GM21381 (cell line): ENCODE measurements around the gene NDUFB8.
"Not testable (repeated sequence)": the region's sequence is repeated elsewhere in the genome, so short reads cannot be mapped to it uniquely, and the experiment has no call there.

Experiments used
- ATAC-seq: cut with Tn5 transposase; IDR thresholded peaks from one replicate; pipeline ENCODE4 v1.9.1; 2021; ENCODE audit warnings: mild to moderate bottlenecking, moderate library complexity; ENCODE audit not compliant: unreplicated experiment

NDUFB8 gene

DNA sequence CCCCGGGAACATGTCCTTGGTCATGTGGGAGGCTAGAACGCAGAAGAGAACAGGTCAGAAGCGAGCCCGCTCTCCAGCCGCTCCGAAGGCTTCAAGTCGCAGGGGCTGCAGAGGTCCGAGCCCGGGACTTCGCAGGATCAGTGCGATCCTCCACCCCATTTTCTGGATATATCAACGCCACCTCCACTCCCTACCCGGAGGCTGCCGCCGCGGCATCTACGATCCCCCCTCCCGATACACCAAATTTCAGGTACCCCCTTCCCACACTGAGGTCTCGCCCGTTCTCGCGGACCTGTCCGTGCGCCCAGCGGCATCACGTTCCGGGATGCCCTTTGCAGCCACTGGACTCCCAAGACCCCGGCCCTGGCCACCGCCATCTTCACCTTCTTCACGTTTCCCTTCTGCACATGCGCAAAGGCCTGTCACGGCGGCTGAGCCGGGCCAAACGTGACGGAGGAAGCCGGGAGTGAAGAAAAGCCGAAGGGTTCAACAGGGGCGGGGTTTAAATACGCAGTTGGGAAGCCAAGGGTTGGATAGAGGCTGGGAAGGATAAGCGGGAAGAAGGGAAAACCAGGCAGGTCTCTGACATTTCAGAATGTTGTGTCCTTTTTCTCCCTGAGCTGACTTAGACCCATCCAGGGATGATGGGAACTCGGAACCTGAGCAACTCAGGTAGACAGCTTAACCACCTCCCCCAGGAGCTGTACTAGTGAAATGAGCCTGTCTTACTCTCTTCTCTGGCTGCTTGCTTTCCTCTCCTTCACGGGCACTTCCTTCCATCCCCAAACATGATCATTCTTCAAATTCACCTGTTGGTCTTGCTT lies at the start of gene NDUFB8:
NDUFB8 (minus strand) TSS at position 397 of the 824 bp plus-strand sequence; CDS start at position 377, 20 bp downstream.
- ATAC-seq, result peak; percentile 59

DNA sequence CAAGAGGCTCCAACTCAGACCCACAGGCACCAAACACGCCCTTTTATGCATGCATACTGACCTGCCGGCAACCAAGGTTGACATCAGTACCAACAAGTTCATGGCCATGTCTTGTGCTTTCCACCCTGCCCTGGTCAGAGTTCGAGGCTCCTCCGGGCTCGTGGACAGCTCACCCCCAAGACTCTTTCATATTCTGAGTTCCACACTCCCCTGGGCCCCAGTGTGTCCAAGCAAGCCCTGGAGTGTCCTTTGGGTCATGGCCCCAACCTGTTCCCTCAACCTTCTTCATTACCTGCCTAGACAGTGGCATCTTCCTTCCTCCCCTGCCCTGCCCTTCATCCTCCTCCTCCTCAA lies 46.6 kb upstream of the NDUFB8 start:
- ATAC-seq, result no peak

DNA sequence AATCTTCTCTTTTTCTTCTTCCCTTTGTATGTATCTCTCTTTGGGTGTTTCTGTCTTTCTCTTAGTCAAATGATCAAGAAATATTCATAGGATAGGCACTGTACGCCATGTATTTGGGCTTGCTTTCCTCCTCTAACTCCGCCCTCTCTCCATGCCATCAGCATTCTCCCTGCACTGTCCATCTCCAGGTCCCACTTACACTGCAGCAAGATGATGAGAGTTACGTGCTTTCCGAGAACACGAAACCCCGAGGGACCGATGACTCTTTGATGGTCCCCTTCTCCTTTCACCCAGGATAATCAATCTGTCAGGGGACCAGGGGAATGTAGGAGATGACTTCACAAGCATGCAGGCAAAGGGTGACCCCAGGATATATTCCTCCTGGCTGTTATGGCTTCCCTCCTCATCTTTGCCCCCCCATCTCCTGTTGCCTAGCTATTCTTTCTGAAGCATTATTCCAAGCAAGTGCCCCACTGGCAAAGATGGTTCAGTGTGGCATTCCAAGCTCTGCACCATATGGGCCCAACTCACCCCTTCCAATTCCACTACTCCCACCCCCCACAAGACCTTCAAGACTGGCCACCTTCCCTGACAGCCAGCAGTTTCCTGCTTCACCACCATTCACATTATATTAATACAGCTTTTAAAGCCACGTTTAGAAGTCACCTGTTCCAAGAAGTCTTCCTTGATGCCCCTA lies 46.1 kb upstream of the NDUFB8 start:
- ATAC-seq, result no peak

DNA sequence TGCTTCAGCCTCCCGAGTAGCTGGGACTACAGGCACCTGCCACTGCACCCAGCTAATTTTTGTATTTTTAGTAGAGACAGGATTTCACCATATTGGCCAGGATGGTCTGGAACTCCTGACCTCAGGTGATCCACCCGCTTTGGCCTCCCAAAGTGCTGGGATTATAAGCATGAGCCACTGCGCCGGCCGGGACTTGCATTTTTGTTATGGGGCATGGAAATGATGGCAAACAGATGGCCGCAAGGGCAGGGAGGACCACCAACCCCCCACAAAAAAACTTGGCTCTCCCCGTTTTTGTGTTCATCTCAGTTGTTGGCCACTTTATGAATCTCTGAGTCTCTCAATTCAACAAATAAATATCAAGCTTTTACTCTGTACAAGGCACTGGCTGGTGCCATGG lies 45.5 kb upstream of the NDUFB8 start:
- not testable (repeated sequence) for ATAC-seq

DNA sequence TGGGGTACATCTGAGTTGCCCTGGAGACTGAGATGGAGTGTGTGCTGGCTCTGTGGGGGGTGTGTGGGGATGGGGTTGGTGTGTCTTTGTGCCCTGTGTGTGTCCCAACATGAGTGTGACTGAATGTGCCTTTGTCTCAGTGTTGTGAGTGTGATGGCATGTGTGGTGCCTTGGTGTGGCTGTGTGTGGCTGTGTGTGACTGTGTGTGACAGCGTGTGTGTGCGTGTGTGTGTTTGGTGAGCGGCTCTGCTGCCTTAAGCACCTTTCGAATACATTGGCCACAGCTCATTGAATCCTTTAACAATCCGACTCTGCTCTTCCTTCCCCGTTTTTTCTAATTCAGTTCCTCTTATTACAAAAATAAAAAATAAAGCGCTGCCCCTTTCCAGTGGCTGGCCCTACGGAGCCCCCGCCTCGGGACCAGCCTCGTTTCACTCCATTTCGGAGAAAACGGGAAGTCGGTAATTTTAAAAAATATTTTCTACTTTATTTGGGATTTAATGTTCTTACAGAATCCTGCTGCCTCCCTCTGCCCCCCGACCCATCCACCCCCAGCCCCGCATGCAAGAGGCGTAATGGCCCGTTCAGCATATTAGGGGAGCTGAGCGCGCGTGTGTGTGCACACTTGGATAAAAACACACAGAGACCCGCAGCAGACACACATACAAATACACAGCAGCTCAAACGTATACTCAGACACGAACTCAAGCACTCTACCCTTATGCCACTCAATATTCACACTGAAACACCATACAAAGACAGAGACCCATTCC lies 41.6 kb upstream of the NDUFB8 start:
- ATAC-seq, result no peak

DNA sequence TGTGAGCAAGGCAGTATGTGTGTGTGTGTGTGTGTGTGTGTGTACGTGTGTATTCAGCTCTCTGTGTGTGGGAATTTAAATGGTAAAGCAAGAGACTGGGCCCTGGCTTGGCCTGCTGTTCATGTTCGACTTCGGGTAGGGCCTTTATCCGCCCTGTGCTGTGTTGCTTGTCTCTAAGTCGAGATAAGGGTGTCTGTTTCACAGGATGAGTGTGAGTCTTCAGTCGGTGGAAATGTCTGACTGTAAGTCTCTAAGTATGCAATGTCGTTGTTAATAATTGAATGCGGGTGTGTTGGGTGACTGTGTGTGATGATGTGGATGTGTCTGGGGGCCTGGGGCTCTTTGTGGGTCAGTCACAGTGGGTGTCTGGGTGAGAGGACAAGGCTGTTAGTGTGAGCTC lies 40.8 kb upstream of the NDUFB8 start:
- no peak for ATAC-seq

DNA sequence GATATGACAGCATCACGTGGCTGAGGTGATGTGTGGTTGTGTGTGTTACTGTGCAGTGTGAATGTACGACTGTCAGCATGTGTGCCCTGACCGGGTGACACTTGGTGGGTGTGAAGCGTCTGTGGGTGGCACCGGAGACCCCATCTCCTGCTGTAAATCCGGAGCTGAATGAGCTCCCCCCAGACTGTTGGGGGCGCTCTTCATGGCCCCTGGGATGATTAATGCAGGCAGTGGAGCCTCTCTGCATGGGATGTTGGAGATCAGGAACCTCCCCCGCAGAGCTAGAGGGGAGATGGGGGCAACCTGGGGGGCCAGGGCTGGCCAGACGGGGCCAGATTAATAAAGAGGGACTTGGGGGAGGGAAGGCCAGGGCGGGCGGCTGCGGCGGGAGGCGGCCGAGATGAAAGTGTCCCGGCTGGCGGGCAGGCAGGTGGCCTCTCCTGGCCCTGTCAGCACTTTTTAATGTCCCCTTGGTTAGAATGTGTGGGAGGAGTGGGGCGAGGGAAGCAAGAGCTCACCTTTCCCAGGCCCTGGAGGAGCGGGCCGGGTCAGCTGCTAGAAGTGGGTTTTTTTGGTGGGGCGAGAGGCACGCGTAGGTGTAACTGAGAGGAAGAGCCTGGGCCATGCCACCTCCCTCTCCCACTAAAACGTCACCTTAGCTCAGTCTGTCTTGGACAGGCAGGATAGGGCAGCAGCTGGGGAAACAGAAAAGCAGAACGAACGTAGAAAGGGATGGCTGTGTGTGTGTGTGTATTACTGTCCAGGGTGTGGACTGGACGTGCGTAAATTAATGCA lies 40.2 kb upstream of the NDUFB8 start:
- no peak for ATAC-seq

DNA sequence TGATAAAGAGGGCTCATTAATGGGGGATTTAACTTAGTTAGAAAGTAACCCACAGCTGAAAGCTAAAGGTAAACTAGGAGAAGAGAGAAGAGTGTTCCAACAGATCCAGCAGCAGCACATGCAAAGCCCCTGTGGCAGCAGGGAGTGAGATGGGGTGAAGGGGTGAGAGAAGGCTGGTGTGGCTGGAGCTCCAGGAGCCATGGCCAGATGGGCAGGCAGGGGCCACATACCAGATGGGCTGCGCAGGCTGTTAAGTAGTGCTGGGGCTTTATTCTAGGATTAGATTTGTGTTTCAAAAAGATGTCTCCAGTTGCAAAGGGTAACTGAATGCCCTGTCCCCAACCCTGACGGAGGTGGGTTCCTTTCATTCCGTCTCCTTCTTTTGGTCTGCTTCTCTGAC lies 39.2 kb upstream of the NDUFB8 start:
- no peak for ATAC-seq

DNA sequence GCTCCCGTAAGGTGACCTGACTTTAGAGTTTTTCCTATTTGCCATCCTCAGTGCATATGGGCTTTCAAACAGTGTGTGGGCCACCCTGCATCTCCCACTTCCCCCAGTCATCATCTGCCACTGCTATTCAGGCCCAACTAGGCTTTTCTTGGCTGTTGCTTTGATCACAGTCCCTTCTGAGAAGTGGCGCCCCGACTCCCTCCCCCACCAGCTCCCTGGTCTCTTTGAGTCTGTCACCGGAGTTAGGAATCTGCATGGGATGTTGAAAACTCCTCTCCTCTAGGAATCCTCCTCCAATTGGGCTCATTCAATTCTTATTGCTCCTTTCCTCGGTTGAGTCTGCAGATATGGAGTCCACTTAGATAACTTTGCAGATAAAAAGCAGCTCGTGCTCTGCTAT lies 38.2 kb upstream of the NDUFB8 start:
- no peak for ATAC-seq

DNA sequence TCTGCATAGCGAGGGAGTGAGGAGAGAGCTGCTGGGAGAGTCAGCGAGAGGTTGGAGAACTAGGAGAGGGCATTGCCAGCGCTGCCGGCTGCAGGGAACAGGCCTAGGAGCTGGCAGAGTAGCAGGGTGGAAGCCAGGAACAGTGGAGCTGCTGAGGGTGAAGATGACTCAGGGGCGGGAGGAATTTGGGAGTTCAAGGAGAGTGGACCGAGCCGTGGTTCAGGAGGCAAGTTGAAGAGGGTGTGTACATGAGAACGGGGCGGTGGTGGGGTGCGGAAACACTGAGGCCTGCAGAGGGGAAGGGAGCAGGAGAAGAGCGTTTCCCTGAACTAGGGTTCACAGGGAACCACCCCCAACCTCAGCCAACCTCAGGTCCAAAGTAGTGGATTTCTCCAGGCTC lies 37.6 kb upstream of the NDUFB8 start:
- no peak for ATAC-seq

DNA sequence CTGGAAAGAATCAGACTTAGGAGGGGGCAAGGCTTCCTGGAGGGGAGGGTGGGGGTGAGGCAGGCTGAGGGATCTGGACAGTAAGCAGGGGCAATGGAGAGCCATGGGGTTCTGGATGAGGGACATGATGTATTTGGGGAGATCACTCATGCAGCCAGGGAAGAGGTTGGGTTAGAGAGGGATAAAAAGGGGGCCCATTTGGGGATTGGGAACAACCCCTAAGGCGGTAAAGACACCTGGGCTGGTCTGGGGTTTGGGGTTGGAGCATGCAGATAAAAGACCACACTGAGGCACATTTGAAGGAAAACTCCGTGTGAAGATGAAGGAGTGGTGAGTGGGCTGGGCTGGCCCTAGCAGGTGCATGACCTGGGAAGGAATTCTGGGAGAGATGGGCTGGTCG lies 36.9 kb upstream of the NDUFB8 start:
- ATAC-seq, result no peak

DNA sequence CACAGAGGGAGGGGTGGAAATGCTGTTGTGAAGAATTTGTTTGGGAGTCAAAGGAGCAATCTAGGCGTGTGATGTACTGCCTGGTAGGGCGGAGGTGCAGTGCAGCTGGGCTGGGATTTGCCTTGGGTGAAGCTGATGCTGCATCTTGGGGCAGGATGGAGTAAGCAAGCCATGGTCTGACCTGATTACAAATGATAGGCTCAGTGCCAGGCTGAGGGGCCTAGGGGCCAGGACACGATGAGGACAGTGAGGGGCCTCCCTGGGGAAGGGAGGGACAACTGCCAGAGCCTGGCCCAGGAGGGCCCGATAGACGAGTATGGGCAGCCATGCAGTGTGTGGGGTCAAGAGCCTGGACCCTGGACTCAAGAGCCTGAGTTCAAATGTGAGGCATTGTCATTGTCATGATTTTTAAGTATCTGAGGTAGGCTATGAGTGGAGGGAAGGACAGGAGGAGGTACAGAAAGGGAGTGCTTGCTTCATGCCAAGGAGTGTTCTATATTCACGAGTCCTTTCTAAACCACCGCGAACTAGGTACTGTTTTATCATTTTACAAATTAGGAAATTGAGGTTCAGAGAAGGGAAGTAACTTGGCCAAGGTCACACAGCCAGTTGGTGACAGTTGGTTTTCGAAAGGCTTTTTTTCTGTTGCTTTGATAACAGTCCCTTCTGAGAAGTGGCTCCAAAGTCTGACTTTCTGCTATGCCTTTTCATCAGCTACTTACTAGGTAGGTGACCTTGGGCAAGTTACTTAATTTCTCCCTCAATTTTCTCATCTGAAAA lies 35.7 kb upstream of the NDUFB8 start:
- no peak for ATAC-seq

DNA sequence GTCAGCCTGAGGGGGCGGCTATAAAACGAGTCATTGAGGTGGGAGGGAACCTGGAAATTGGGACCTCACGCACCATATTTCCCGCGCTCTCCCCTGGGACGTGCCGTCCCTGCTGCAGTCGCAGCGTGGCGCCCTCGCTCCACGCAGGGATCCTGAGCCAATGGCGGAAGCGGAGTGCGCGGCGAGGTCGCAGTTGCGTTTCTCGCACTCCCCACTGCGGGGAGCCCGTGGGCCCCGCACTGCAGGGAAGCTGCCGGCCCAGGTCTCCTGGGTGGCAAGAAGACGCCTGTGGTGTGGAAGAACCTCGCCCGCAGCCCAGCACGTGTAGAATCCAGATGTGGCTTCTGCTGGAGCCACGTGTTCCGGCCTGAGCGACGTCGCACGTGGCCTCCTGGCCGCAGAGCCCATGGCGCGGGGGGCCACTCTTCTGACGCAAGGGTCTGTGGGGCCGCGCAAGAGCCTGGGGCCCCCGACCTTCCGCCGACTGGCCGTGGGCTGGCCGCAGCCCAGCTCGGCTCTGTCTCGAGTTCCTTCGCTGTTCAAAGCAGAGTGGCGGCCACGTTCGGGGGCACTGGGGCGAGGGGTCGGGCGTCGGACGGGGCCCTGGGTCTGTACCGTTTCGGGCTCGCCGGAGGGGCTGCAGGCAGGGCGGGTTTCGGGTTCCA lies 32.5 kb upstream of the NDUFB8 start:
- no peak for ATAC-seq

DNA sequence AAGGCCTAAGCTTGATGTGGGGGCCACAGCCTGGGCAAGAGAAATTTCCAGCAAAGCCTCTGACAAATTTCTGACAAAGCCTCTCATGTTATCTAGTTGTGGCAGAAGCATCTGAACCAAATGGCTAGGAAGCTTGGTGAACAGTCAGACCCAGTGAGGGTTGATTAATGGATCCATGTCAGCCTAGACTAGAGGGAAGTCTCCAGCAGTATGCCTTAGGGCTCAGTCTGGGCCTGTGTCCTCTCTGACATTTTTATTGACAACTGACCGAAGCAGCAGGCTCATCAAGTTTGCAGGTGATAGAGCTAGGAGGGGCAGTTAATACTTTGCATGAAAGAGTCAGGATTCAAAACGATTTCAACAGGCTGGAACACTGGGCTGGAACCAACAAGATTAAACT lies 31.3 kb upstream of the NDUFB8 start:
- no peak for ATAC-seq

DNA sequence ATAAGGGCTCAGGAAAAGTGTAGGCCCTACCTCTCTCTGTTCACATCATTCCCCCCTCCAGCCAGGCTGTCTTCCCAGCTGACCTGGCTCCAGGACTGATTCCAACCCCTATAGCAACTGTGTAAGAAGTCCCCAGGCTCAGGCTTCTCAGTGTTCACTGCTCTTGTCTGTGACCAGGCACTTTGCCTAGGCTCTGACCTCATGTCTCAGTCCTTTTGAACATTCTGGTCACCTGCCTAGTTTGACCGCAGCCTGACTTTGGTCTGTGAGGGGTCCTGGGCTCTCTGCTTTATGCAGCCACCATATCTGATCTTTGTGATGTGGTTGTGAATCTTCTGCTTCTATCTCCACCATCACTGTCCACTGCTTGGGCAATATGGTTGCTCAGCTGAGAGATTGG lies 30.6 kb upstream of the NDUFB8 start:
- no peak for ATAC-seq

DNA sequence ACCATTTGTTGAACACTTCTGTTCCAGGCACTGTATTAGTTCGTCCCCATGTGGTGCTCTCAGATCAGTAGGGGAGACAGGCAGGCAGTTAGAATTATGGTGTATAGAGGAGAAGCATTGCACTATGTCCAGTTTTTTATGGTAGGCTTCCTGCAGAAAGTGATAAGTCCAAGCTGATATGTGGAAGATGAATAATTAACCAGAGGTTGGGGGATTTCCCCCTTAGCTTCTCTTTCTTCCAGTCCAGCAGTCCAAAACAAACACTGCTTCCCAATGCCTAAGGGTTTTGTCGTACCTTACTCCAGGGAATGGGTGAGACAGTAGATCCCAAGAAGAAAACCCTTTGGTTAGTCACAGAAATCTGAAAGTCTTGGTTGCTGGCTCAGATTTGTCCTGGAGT lies 25.2 kb upstream of the NDUFB8 start:
- no peak for ATAC-seq

DNA sequence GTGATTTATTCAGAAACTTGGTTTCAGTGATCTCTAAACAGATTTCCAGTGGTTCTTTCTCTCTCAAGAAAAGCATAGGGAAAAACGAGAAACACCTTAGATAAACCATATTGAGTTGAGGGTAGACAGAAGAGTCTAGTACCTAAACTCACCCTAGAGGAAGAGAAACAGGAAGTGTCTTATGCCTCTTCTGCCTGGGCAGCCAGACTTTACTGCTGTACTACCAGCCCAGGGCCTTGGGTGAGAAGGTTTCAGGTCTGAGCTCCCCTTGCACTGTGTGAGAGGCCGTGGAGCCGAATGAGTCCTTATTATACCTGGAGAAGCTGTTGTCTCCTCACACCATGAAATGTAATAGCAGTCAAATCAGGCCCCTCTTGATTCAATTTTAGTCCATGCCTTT lies 24.3 kb upstream of the NDUFB8 start:
- no peak for ATAC-seq

DNA sequence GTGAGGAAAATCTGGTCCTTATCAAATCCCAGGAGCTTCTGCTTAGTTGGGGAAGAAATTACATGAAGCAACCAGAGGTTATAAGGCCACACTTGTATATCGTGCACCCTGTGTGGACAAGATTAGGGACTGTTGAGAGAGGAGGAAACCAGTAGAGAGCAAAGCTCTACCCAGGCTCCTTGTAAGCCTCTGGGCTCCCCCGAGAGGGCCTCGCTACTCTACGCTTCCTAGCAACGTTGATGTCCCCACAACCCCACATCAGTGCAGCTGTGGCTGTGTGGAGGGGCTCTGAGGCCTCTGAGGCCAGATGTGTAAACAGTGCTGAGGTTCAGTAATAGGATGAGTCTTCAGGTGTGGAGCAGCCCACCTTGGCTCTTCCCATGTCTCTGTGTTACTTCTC lies 22.1 kb upstream of the NDUFB8 start:
- no peak for ATAC-seq

DNA sequence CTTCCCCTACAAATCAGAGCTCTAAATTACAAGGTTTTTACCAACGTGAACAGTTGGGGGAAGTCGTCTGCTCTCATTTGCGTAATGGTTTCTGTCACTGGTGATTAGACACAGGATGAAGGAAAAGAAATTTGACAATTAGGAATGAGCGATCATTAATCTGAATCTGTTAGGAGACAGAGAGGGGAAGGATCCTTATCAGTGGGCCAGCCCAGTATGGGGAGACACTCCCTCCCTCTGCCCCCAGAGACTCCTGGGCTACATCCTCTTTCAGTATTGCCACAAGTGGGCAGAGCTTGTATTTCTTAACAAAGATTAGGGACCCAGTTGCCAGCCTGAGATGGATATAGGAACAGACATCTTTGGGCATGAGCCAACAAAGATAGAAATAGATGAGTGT lies 21.5 kb upstream of the NDUFB8 start:
- no peak for ATAC-seq

DNA sequence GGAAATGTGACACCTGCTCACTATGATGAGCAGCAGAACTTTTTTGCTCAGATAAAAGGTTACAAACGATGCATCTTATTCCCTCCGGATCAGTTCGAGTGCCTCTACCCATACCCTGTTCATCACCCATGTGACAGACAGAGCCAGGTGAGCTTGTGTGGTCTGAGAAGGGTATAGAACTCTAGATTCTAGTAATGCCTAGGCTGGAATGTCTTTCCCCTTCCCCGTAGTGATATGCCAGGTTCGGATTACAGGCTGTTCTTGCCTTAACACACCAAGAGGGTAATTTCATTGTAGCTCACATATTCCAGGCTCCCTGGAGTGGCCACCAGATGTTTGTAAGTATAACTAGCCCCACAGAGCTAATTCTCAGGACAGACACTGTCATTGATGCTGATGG lies 15.3 kb upstream of the NDUFB8 start:
- no peak for ATAC-seq
